IMR-90 (cell line): ENCODE data around the gene NLRX1. TPM values are rescaled to one million over a fixed set of nuclear protein-coding genes. Genes with fewer than 3 reads are reported as not detected.

Source experiments
- ATAC-seq: fragments of 200-7000 bp; cut with Tn5 transposase; 2 replicates; pipeline ENCODE4 v1.9.1; 2020; ENCODE audit warnings: low read depth, mild to moderate bottlenecking, moderate library complexity
- BruUV-seq: library from RNA; stranded (reverse); fragments of 400-500 nt; replicated peaks from 2 replicates; lab custom pipeline; 2021; lab: Mats Ljungman, UMichigan
- CTCF ChIA-PET: fragments of 300-600 bp; formaldehyde crosslinking; extraction: SDS; loops from one replicate; lab custom pipeline; 2021; ENCODE audit warnings: antibody characterized with exemption; lab: Yijun Ruan, JAX
- POLR2A ChIA-PET: fragments of 300-600 bp; sonication (Branson Sonifier 250); formaldehyde crosslinking; loops from one replicate; lab custom pipeline; 2022; ENCODE audit warnings: antibody characterized with exemption; ENCODE audit not compliant: unreplicated experiment; lab: Charles Lee
- DNase-seq: peaks from one replicate; pipeline ENCODE4 v3.0.0; 2013
- H2AFZ ChIP-seq: replicated peaks from 2 replicates; pipeline ENCODE3; 2013; ENCODE audit warnings: low read length, mild to moderate bottlenecking; ENCODE audit not compliant: poor library complexity
- H2AK5ac ChIP-seq: 2 replicates; pipeline ENCODE4 v1.6.1; 2013; ENCODE audit warnings: low read depth, low read length, inconsistent platforms
- H2AK9ac ChIP-seq: replicated peaks from 2 replicates; pipeline ENCODE3; 2013; ENCODE audit warnings: mild to moderate bottlenecking, low read depth, low read length, moderate library complexity; ENCODE audit not compliant: poor library complexity
- H2BK120ac ChIP-seq: 2 replicates; pipeline ENCODE4 v1.6.1; 2013; ENCODE audit warnings: low read depth, low read length, inconsistent platforms
- H2BK15ac ChIP-seq: 3 replicates; pipeline ENCODE4 v1.6.1; 2013; ENCODE audit warnings: low read depth, low read length, inconsistent platforms
- H2BK20ac ChIP-seq: 2 replicates; pipeline ENCODE4 v1.6.1; 2013; ENCODE audit warnings: low read depth, mild to moderate bottlenecking, inconsistent platforms, low read length, moderate library complexity
- H2BK5ac ChIP-seq: 2 replicates; pipeline ENCODE4 v1.6.1; 2013; ENCODE audit warnings: mild to moderate bottlenecking, low read depth, low read length, inconsistent platforms; ENCODE audit not compliant: poor library complexity, severe bottlenecking
- H3K14ac ChIP-seq: replicated peaks from 2 replicates; pipeline ENCODE4 v1.6.1; 2013; ENCODE audit warnings: low read depth, low read length, inconsistent platforms
- H3K18ac ChIP-seq: 2 replicates; pipeline ENCODE4 v1.6.1; 2013; ENCODE audit warnings: low read depth, low read length, control low read depth
- H3K23ac ChIP-seq: 2 replicates; pipeline ENCODE4 v1.6.1; 2013; ENCODE audit warnings: low read depth, low read length, inconsistent platforms
- H3K27ac ChIP-seq: 2 replicates; pipeline ENCODE4 v1.5.1; 2013; ENCODE audit warnings: mild to moderate bottlenecking, control low read depth, low read length; ENCODE audit not compliant: insufficient read depth
- H3K27me3 ChIP-seq: 2 replicates; pipeline ENCODE4 v1.6.1; 2013; ENCODE audit warnings: low read length; ENCODE audit not compliant: control insufficient read depth, insufficient read depth
- H3K36me3 ChIP-seq: 2 replicates; pipeline ENCODE4 v1.6.1; 2013; ENCODE audit warnings: low read length, mixed read lengths; ENCODE audit not compliant: control insufficient read depth, insufficient read depth
- H3K4ac ChIP-seq: 2 replicates; pipeline ENCODE4 v1.6.1; 2013; ENCODE audit warnings: low read depth, low read length, inconsistent platforms
- H3K4me1 ChIP-seq: 2 replicates; pipeline ENCODE4 v1.6.1; 2013; ENCODE audit warnings: low read length, mixed read lengths; ENCODE audit not compliant: control insufficient read depth, insufficient read depth
- H3K4me2 ChIP-seq: 2 replicates; pipeline ENCODE4 v1.6.1; 2013; ENCODE audit warnings: low read depth, mild to moderate bottlenecking, control low read depth, low read length, moderate library complexity
- H3K4me3 ChIP-seq: 2 replicates; pipeline ENCODE4 v1.5.1; 2013; ENCODE audit warnings: low read depth, mild to moderate bottlenecking, control low read depth, low read length, moderate library complexity; ENCODE audit not compliant: insufficient read depth
- H3K56ac ChIP-seq: 2 replicates; pipeline ENCODE4 v1.6.1; 2013; ENCODE audit warnings: low read length, inconsistent platforms; ENCODE audit not compliant: insufficient read depth; ENCODE audit errors: extremely low read depth
- H3K79me1 ChIP-seq, 2 experiments: 2 replicates each; pipeline ENCODE4 v1.6.1; 2013; ENCODE audit warnings: low read length in 2 of 2, inconsistent platforms in 1 of 2, low read depth in 1 of 2
- H3K9ac ChIP-seq: 2 replicates; pipeline ENCODE4 v1.6.1; 2013; ENCODE audit warnings: low read depth, low read length, control low read depth
- H3K9me1 ChIP-seq: 2 replicates; pipeline ENCODE4 v1.6.1; 2013; ENCODE audit warnings: low read length, inconsistent platforms; ENCODE audit not compliant: insufficient read depth
- H3K9me3 ChIP-seq: 2 replicates; pipeline ENCODE4 v1.6.1; 2013; ENCODE audit warnings: low read length; ENCODE audit not compliant: control insufficient read depth, insufficient read depth
- H4K20me1 ChIP-seq: 2 replicates; pipeline ENCODE4 v1.6.1; 2013; ENCODE audit warnings: low read length, inconsistent platforms; ENCODE audit not compliant: insufficient read depth
- H4K5ac ChIP-seq: 2 replicates; pipeline ENCODE4 v1.6.1; 2013; ENCODE audit warnings: mild to moderate bottlenecking, low read depth, low read length, control low read depth
- H4K8ac ChIP-seq, 2 experiments: 2 replicates each; pipeline ENCODE4 v1.6.1; 2013; ENCODE audit warnings: low read depth in 2 of 2, low read length in 2 of 2, control low read depth in 1 of 2, inconsistent platforms in 1 of 2
- H4K91ac ChIP-seq: 2 replicates; pipeline ENCODE4 v1.6.1; 2013; ENCODE audit warnings: low read depth, low read length, inconsistent platforms; ENCODE audit not compliant: insufficient read depth
- BHLHE40 ChIP-seq: fragments of 150-350 bp; IDR thresholded peaks from 2 replicates; pipeline ENCODE4 v1.6.1; 2016; ENCODE audit warnings: mild to moderate bottlenecking, low read depth, low read length
- CEBPB ChIP-seq: IDR thresholded peaks from 2 replicates; pipeline ENCODE4 v1.6.1; 2012; ENCODE audit warnings: low read depth, low read length, improper control_type of control experiment
- FOS ChIP-seq: fragments of 150-350 bp; IDR thresholded peaks from 2 replicates; pipeline ENCODE4 v1.6.1; 2016; ENCODE audit warnings: low read depth, low read length
- MAFK ChIP-seq: IDR thresholded peaks from 2 replicates; pipeline ENCODE4 v1.6.1; 2012; ENCODE audit warnings: low read depth, low read length, improper control_type of control experiment
- MAZ ChIP-seq: IDR thresholded peaks from 2 replicates; pipeline ENCODE4 v1.6.1; 2012; ENCODE audit warnings: low read depth, mild to moderate bottlenecking, low read length, improper control_type of control experiment, moderate library complexity, borderline replicate concordance
- MXI1 ChIP-seq: IDR thresholded peaks from 2 replicates; pipeline ENCODE4 v1.6.1; 2012; ENCODE audit warnings: low read depth, mild to moderate bottlenecking, low read length, moderate library complexity, borderline replicate concordance
- NFE2L2 ChIP-seq: fragments of 150-350 bp; IDR thresholded peaks from 2 replicates; pipeline ENCODE4 v1.6.1; 2016; ENCODE audit warnings: low read depth, mild to moderate bottlenecking, low read length
- POLR2A ChIP-seq: IDR thresholded peaks from 2 replicates; pipeline ENCODE4 v1.6.1; 2012; ENCODE audit warnings: mild to moderate bottlenecking, low read depth, low read length
- RAD21 ChIP-seq: IDR thresholded peaks from 2 replicates; pipeline ENCODE4 v1.6.1; 2012; ENCODE audit warnings: low read length, improper control_type of control experiment
- RCOR1 ChIP-seq: IDR thresholded peaks from 2 replicates; pipeline ENCODE4 v1.6.1; 2012; ENCODE audit warnings: mild to moderate bottlenecking, low read length, improper control_type of control experiment; ENCODE audit not compliant: insufficient replicate concordance
- USF2 ChIP-seq: fragments of 150-350 bp; IDR thresholded peaks from 2 replicates; pipeline ENCODE4 v1.6.1; 2017; ENCODE audit warnings: mild to moderate bottlenecking, antibody characterized with exemption, low read length, low read depth
- WGBS, 2 experiments: methylation state at CpG; one replicate each; pipeline versions ENCODE4 v1.1.5 to v1.1.7; 2013; ENCODE audit warnings: missing lambda C conversion rate in 2 of 2; ENCODE audit not compliant: insufficient read length in 1 of 2; ENCODE audit errors: extremely low coverage in 2 of 2; 5-methylcytosine and 5-hydroxymethylcytosine counted together
- dilution Hi-C: fragments of 300-500 bp; cut with HindIII; formaldehyde crosslinking; loops from one replicate; pipeline ENCODE4 v1.14.3; 2018; ENCODE audit warnings: low sequenced_read_pairs; ENCODE audit not compliant: unreplicated experiment
- in situ Hi-C: fragments of 300-500 bp; cut with MboI; formaldehyde crosslinking; loops from 3 replicates; pipeline ENCODE4 v1.14.3; 2019; ENCODE audit warnings: low sequenced_read_pairs, inconsistent platforms, mixed read lengths
- intact Hi-C: fragments of 100-400 bp; cut with micrococcal nuclease; formaldehyde crosslinking; loops from 2 replicates; pipeline ENCODE4 v1.10.0; 2022
- polyA plus RNA-seq, 3 experiments: library from polyadenylated mRNA; depleted of rRNA; stranded (reverse); fragments of >200 nt; gene quantifications; 2 replicates each; pipeline ENCODE4 v1.2.3, GENCODE V29; 2012; ENCODE audit warnings: low replicate concordance in 1 of 3
- total RNA-seq: library from RNA; depleted of rRNA; stranded (reverse); fragments of >200 nt; gene quantifications from 2 replicates; pipeline ENCODE4 v1.2.3, GENCODE V29; 2012
- TF ChIP-seq, protein P1 (sequence below): fragments of 150-350 bp; IDR thresholded peaks from 2 replicates; pipeline ENCODE4 v1.6.1; 2016; ENCODE audit warnings: low read depth, mild to moderate bottlenecking, low read length, moderate library complexity, borderline replicate concordance

NLRX1 gene
- total and polyA plus RNA-seq, 2 of the 4 experiments (the other 2 are of a cell fraction) = 3.0 to 4.9 TPM

DNA sequence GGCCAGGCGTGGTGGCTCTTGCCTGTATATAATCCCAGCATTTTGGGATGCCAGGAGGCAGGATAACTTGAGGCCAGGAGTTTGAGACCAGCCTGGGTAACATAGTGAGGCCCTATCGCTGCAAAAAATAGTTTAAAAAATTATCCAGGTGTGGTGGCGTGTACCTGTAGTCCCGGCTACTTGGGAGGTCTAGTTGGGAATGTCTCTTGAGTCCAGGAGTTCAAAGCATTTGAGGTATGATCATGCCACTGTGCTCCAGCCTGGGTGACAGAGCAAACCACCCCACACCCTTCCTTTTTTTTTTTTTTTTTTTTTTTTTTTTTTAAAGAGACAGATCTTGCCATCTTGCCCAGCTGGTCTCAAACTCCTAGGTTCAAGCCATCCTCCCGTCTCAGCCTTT, 54.4 kb downstream of the NLRX1 start:
- no TSS peak for BruUV-seq
- no peaks in the 10 kb centered on the region for H3K27me3 ChIP-seq
- ChIA-PET CTCF (no interaction called here), POLR2A (interaction anchor here (0.6 kb wide), 1 partner anchor 353 kb away, joined by 3 read pairs; no protein-coding TSS in a partner anchor)
- peak overlapping the region; percentile 87 for H4K5ac ChIP-seq
- peak overlapping the region; percentile 88 for H2AK5ac ChIP-seq
- peaks cover 7% of the 10 kb centered on the region for H3K4me1 ChIP-seq
- H3K27ac ChIP-seq = peak overlapping the region; percentile 98
- peak overlapping the region; percentile 90 for H3K4ac ChIP-seq
- 0 out of 2 replicates have a peak overlapping the region, but pooled peaks have one; percentile 38 for H3K9ac ChIP-seq
- peak overlapping the region; percentile 80 for H2BK120ac ChIP-seq
- peaks cover 15 to 69% of the 10 kb centered on the region in 2 experiments; a peak in 3 of 4 replicates for H3K79me1 ChIP-seq
- in situ Hi-C loops = no loop called here
- dilution Hi-C loops = no loop called here
- H3K56ac ChIP-seq = peak overlapping the region; percentile 49; the same call in 1 of the 2 replicates
- intact Hi-C loops = no loop called here
- H3K4me2 ChIP-seq = peak overlapping the region; percentile 14; the same call in 1 of the 2 replicates
- no peak overlapping the region for H2AK9ac ChIP-seq
- peak overlapping the region; percentile 94 for H3K18ac ChIP-seq
- ATAC-seq = no peak
- H3K14ac ChIP-seq = peak overlapping the region; percentile 73; the same call in 1 of the 2 replicates
- TF ChIP-seq RAD21 (no peak), MXI1 (no peak), USF2 (no peak), BHLHE40 (no peak), MAFK (no peak), POLR2A (no peak), MAZ (no peak), FOS (no peak), RCOR1 (no peak), CEBPB (no peak), NFE2L2 (no peak)
- TF ChIP-seq, protein P1, sequence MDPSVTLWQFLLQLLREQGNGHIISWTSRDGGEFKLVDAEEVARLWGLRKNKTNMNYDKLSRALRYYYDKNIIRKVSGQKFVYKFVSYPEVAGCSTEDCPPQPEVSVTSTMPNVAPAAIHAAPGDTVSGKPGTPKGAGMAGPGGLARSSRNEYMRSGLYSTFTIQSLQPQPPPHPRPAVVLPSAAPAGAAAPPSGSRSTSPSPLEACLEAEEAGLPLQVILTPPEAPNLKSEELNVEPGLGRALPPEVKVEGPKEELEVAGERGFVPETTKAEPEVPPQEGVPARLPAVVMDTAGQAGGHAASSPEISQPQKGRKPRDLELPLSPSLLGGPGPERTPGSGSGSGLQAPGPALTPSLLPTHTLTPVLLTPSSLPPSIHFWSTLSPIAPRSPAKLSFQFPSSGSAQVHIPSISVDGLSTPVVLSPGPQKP = no peak
- no peaks in the 10 kb centered on the region for H3K9me3 ChIP-seq
- H4K20me1 ChIP-seq = peaks cover 25% of the 10 kb centered on the region
- WGBS, 2 experiments = no CpG with 5 or more reads among the region's 5 CpGs
- peak overlapping the region; percentile 78 for H2BK5ac ChIP-seq
- DNase-seq = no peak
- H2BK20ac ChIP-seq = peak overlapping the region; percentile 36; the same call in 1 of the 2 replicates
- no peak overlapping the region for H2AFZ ChIP-seq
- H4K8ac ChIP-seq = peak overlapping the region; percentile 47 to 65; a peak in 3 of 4 replicates
- H2BK15ac ChIP-seq = peak overlapping the region; percentile 66; the same call in 2 of the 3 replicates
- H3K4me3 ChIP-seq = no peak overlapping the region
- no peaks in the 10 kb centered on the region for H3K36me3 ChIP-seq
- peaks cover 18% of the 10 kb centered on the region for H3K9me1 ChIP-seq
- H3K23ac ChIP-seq = peak overlapping the region; percentile 33; the same call in 1 of the 2 replicates
- peak overlapping the region; percentile 76 for H4K91ac ChIP-seq
